ENCODE measurements around the gene IGF1.

Gene IGF1

GRCh38 chr12:102441077-102441596 is 39.2 kb downstream of the IGF1 start:
- Histone ChIP-seq H3K4me3 (ENCODE audit: low read depth, low read length) (no peak overlapping the region), H3K36me3 (ENCODE audit: control insufficient read depth in 2 of 2, insufficient read depth in 1 of 2, low read length in 2 of 2) (no peaks in the 10 kb centered on the region), H3K9me3 (ENCODE audit: control insufficient read depth, insufficient read depth, low read depth, low read length) (no peaks in the 10 kb centered on the region), H3K27ac (ENCODE audit: extremely low read depth, low read depth, low read length) (no peak overlapping the region), H3K4me1 (ENCODE audit: control insufficient read depth, insufficient read depth, low read length) (no peaks in the 10 kb centered on the region)
- TF ChIP-seq ZNF791 (tag by site-specific recombination; IDR thresholded peaks at IDR 0.05) (no peak), ZBTB49 (tag by site-specific recombination; IDR thresholded peaks at IDR 0.05; ENCODE audit: low read depth) (no peak), ZBTB7A (tag by site-specific recombination; IDR thresholded peaks at IDR 0.05; ENCODE audit: low read depth) (no peak), GLI4 (tag by site-specific recombination; IDR thresholded peaks at IDR 0.05) (no peak), SP3 (tag by site-specific recombination; IDR thresholded peaks at IDR 0.05) (no peak), ZNF350 (tag by site-specific recombination; IDR thresholded peaks at IDR 0.05) (no peak), ZNF23 (tag by site-specific recombination; IDR thresholded peaks at IDR 0.05; ENCODE audit: borderline replicate concordance) (no peak), ZFP41 (tag by site-specific recombination; IDR thresholded peaks at IDR 0.05; ENCODE audit: borderline replicate concordance) (no peak), ELK4 (IDR thresholded peaks at IDR 0.05; ENCODE audit: borderline replicate concordance, low read depth, low read length) (no peak), ZNF510 (tag by site-specific recombination; IDR thresholded peaks at IDR 0.05; ENCODE audit: insufficient replicate concordance) (no peak), SP7 (tag by site-specific recombination; IDR thresholded peaks at IDR 0.05) (no peak), ZEB2 (tag by site-specific recombination; IDR thresholded peaks at IDR 0.05) (no peak)
- TF ChIP-seq, protein P1, sequence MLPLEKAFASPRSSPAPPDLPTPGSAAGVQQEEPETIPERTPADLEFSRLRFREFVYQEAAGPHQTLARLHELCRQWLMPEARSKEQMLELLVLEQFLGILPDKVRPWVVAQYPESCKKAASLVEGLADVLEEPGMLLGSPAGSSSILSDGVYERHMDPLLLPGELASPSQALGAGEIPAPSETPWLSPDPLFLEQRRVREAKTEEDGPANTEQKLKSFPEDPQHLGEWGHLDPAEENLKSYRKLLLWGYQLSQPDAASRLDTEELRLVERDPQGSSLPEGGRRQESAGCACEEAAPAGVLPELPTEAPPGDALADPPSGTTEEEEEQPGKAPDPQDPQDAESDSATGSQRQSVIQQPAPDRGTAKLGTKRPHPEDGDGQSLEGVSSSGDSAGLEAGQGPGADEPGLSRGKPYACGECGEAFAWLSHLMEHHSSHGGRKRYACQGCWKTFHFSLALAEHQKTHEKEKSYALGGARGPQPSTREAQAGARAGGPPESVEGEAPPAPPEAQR (tag by site-specific recombination; IDR thresholded peaks at IDR 0.05) = no peak
- ChIA-PET CTCF (interaction anchor here (0.6 kb wide), 1 partner anchor 50 kb away, joined by 4 read pairs; no protein-coding TSS in a partner anchor), POLR2A (no interaction called here)

GRCh38 chr12:102439426-102440405 is 40.6 kb downstream of the IGF1 start:
- H3K4me1 ChIP-seq (ENCODE audit: control insufficient read depth, insufficient read depth, low read length) = no peaks in the 10 kb centered on the region
- H3K36me3 ChIP-seq (ENCODE audit: control insufficient read depth in 2 of 2, insufficient read depth in 1 of 2, low read length in 2 of 2) = no peaks in the 10 kb centered on the region
- POLR2A ChIA-PET = no interaction called here
- CTCF ChIA-PET = interaction anchor here (0.7 to 0.8 kb wide), 3 partner anchors 9 to 456 kb away, joined by 3 read pairs; no protein-coding TSS in a partner anchor
- H3K4me3 ChIP-seq (ENCODE audit: low read depth, low read length) = no peak overlapping the region
- no peaks in the 10 kb centered on the region for H3K9me3 ChIP-seq (ENCODE audit: control insufficient read depth, insufficient read depth, low read depth, low read length)
- H3K27ac ChIP-seq (ENCODE audit: extremely low read depth, low read depth, low read length) = no peak overlapping the region
- TF ChIP-seq ZNF248 (tag by site-specific recombination; IDR thresholded peaks at IDR 0.05) (no peak), MYNN (tag by site-specific recombination; IDR thresholded peaks at IDR 0.05; ENCODE audit: borderline replicate concordance) (no peak), ZBTB11 (tag by site-specific recombination; conservative IDR thresholded peaks at IDR 0.05; ENCODE audit: low read depth) (no peak), ZNF112 (tag by site-specific recombination; IDR thresholded peaks at IDR 0.05) (no peak)
- TF ChIP-seq, protein P2, sequence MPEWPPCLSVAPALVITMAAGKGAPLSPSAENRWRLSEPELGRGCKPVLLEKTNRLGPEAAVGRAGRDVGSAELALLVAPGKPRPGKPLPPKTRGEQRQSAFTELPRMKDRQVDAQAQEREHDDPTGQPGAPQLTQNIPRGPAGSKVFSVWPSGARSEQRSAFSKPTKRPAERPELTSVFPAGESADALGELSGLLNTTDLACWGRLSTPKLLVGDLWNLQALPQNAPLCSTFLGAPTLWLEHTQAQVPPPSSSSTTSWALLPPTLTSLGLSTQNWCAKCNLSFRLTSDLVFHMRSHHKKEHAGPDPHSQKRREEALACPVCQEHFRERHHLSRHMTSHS (tag by site-specific recombination; IDR thresholded peaks at IDR 0.05) = no peak
- TF ChIP-seq, protein P3, sequence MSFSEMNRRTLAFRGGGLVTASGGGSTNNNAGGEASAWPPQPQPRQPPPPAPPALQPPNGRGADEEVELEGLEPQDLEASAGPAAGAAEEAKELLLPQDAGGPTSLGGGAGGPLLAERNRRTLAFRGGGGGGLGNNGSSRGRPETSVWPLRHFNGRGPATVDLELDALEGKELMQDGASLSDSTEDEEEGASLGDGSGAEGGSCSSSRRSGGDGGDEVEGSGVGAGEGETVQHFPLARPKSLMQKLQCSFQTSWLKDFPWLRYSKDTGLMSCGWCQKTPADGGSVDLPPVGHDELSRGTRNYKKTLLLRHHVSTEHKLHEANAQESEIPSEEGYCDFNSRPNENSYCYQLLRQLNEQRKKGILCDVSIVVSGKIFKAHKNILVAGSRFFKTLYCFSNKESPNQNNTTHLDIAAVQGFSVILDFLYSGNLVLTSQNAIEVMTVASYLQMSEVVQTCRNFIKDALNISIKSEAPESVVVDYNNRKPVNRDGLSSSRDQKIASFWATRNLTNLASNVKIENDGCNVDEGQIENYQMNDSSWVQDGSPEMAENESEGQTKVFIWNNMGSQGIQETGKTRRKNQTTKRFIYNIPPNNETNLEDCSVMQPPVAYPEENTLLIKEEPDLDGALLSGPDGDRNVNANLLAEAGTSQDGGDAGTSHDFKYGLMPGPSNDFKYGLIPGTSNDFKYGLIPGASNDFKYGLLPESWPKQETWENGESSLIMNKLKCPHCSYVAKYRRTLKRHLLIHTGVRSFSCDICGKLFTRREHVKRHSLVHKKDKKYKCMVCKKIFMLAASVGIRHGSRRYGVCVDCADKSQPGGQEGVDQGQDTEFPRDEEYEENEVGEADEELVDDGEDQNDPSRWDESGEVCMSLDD (tag by site-specific recombination; IDR thresholded peaks at IDR 0.05) = no peak

All from HEK293 (cell line).